ENCODE results near the gene TLX1. TPM values are rescaled to one million over a fixed set of nuclear protein-coding genes. Genes with fewer than 3 reads are reported as not detected.

TLX1 gene
- polyA plus RNA-seq, 1 donor (not counting 4 experiments of a cell fraction or from before 2014, with no cell fraction given): not detected

DNA sequence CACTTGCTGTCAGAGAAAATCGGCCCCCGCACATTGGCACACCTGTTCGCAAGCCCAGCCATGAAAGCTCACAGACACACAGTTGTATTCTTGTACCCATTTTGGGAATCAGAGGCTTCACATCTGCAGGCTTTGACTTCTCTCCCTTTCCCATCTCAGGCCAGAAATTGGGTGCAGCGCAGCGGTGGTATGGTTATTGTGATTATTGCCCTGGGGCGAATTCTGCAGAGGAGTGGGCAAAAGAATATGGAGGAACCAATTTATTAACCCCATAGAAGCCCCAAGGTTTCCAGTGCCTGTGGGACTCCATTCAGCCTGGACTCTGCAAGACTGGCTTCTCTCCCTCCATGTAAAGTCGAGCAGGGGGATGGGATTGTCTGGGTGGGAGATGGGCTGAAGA, 14.0 kb downstream of the TLX1 start:
- no peaks in the 10 kb centered on the region for H3K36me3 ChIP-seq (ENCODE audit: control insufficient read depth in 2 of 2, extremely low read depth in 1 of 2, insufficient read depth in 2 of 2, low read length in 2 of 2)
- no peaks in the 10 kb centered on the region for H3K79me2 ChIP-seq (ENCODE audit: control insufficient read depth, insufficient read depth, low read length)
- H3K27ac ChIP-seq (ENCODE audit: control insufficient read depth, insufficient read depth, low read length): no peak overlapping the region
- no peak overlapping the region for H3K4me3 ChIP-seq (ENCODE audit: control insufficient read depth in 2 of 3, extremely low read depth in 1 of 3, insufficient read depth in 2 of 3, low read depth in 1 of 3, low read length in 3 of 3)
- H3K4me2 ChIP-seq (ENCODE audit: control insufficient read depth, extremely low read depth, insufficient read depth, low read depth, low read length): no peak overlapping the region
- no peak overlapping the region for H3K9ac ChIP-seq (ENCODE audit: control insufficient read depth, extremely low read depth, insufficient read depth, low read length)
- H3K9me1 ChIP-seq (ENCODE audit: control insufficient read depth, extremely low read depth, insufficient read depth, low read length): no peaks in the 10 kb centered on the region
- peaks cover 2% of the 10 kb centered on the region for H4K20me1 ChIP-seq (ENCODE audit: control insufficient read depth, extremely low read depth, insufficient read depth, low read length)
- no peak overlapping the region for H2AFZ ChIP-seq (ENCODE audit: control insufficient read depth, low read length)
- H3K27me3 ChIP-seq (ENCODE audit: control insufficient read depth, extremely low read depth, insufficient read depth, low read length): peaks cover 93% of the 10 kb centered on the region
- peaks cover 8% of the 10 kb centered on the region for H3K4me1 ChIP-seq (ENCODE audit: control insufficient read depth, extremely low read depth, insufficient read depth, low read length)
- DNase-seq (ENCODE audit: low read depth, low spot score): no peak
- FAIRE-seq: no peak
- no peaks in the 10 kb centered on the region for H3K9me3 ChIP-seq (ENCODE audit: control insufficient read depth, low read depth, low read length)
- no peak for TF ChIP-seq EZH2 (IDR thresholded peaks at IDR 0.05; ENCODE audit: low read length)
- TF ChIP-seq, protein P1, sequence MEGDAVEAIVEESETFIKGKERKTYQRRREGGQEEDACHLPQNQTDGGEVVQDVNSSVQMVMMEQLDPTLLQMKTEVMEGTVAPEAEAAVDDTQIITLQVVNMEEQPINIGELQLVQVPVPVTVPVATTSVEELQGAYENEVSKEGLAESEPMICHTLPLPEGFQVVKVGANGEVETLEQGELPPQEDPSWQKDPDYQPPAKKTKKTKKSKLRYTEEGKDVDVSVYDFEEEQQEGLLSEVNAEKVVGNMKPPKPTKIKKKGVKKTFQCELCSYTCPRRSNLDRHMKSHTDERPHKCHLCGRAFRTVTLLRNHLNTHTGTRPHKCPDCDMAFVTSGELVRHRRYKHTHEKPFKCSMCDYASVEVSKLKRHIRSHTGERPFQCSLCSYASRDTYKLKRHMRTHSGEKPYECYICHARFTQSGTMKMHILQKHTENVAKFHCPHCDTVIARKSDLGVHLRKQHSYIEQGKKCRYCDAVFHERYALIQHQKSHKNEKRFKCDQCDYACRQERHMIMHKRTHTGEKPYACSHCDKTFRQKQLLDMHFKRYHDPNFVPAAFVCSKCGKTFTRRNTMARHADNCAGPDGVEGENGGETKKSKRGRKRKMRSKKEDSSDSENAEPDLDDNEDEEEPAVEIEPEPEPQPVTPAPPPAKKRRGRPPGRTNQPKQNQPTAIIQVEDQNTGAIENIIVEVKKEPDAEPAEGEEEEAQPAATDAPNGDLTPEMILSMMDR (optimal IDR thresholded peaks at IDR 0.05 in 1 of 3, IDR thresholded peaks at IDR 0.05 in 1 of 3, conservative IDR thresholded peaks at IDR 0.05 in 1 of 3; ENCODE audit: extremely low read depth in 1 of 3, insufficient read depth in 2 of 3, low read length in 3 of 3): no peak
- dilution Hi-C loops (cut with MboI; ENCODE audit: extremely low pct_ligation_motif_present, low sequenced_read_pairs): no loop called here

DNA sequence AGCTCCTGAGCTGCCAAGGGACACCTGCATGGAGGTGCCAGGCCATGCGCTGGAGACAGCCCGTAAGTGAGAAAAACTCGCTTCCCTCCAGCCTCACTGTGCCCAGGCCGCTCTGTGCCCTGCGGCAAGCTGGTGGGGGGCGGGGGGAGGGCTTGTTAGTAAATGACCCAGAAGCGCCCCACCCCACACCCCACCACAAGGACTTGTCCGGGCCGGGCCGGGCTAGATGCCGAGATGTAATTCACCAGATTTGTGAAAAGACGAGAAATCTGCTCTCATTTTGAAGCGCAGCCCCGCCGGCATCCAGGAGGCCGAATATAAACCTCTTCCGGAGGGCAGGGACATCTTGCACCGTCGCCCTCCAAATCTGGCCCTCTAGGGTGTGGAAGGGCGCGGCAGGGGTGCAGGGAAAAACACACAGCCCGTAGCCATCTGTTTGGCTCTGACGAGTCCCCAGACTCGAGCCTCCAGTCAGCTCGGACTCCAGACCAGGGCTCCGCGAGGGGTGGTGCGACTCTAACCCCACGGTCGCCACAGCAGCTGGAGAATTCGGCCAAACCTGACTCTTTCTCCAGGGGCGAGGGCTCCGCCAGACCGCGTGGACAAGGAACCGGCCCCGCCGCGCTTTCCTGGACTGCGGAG, 14.8 kb downstream of the TLX1 start:
- Histone ChIP-seq H3K4me3 (ENCODE audit: control insufficient read depth in 2 of 3, extremely low read depth in 1 of 3, insufficient read depth in 2 of 3, low read depth in 1 of 3, low read length in 3 of 3) (no peak overlapping the region), H3K79me2 (ENCODE audit: control insufficient read depth, insufficient read depth, low read length) (no peaks in the 10 kb centered on the region), H3K9me1 (ENCODE audit: control insufficient read depth, extremely low read depth, insufficient read depth, low read length) (no peaks in the 10 kb centered on the region), H3K27me3 (ENCODE audit: control insufficient read depth, extremely low read depth, insufficient read depth, low read length) (peaks cover 93% of the 10 kb centered on the region), H4K20me1 (ENCODE audit: control insufficient read depth, extremely low read depth, insufficient read depth, low read length) (peaks cover 2% of the 10 kb centered on the region), H3K27ac (ENCODE audit: control insufficient read depth, insufficient read depth, low read length) (no peak overlapping the region), H3K4me1 (ENCODE audit: control insufficient read depth, extremely low read depth, insufficient read depth, low read length) (peaks cover 8% of the 10 kb centered on the region), H3K9ac (ENCODE audit: control insufficient read depth, extremely low read depth, insufficient read depth, low read length) (no peak overlapping the region), H3K4me2 (ENCODE audit: control insufficient read depth, extremely low read depth, insufficient read depth, low read depth, low read length) (no peak overlapping the region), H3K36me3 (ENCODE audit: control insufficient read depth in 2 of 2, extremely low read depth in 1 of 2, insufficient read depth in 2 of 2, low read length in 2 of 2) (no peaks in the 10 kb centered on the region), H3K9me3 (ENCODE audit: control insufficient read depth, low read depth, low read length) (no peaks in the 10 kb centered on the region), H2AFZ (ENCODE audit: control insufficient read depth, low read length) (no peak overlapping the region)
- dilution Hi-C loops (cut with MboI; ENCODE audit: extremely low pct_ligation_motif_present, low sequenced_read_pairs): no loop called here
- TF ChIP-seq, protein P1 (optimal IDR thresholded peaks at IDR 0.05 in 1 of 3, IDR thresholded peaks at IDR 0.05 in 1 of 3, conservative IDR thresholded peaks at IDR 0.05 in 1 of 3; ENCODE audit: extremely low read depth in 1 of 3, insufficient read depth in 2 of 3, low read length in 3 of 3): no peak
- TF ChIP-seq EZH2 (IDR thresholded peaks at IDR 0.05; ENCODE audit: low read length): no peak
- DNase-seq (ENCODE audit: low read depth, low spot score) (no peak), FAIRE-seq (no peak)

Measured in keratinocyte (primary cell).